Lung (tissue), 12 donors: ENCODE data around the gene RASA2. TPM values are rescaled to one million over a fixed set of nuclear protein-coding genes. Genes with fewer than 3 reads are reported as not detected.

Experiments
- ATAC-seq: fragments of 200-7000 bp; cut with Tn5 transposase; one replicate; pipeline ENCODE4 v1.9.1; 2020; ENCODE audit warnings: moderate number of reproducible peaks; ENCODE audit not compliant: insufficient read depth, low FRiP score
- DNase-seq, 3 donors: peaks; one replicate each; pipeline ENCODE4 v3.0.0-alpha.2; 2013 to 2017
- H3K27ac ChIP-seq, 2 donors: one replicate each; pipeline ENCODE4 v1.5.1; 2013; ENCODE audit warnings: mild to moderate bottlenecking in 2 of 2, moderate library complexity in 2 of 2, control low read depth in 1 of 2, inconsistent platforms in 1 of 2, low read depth in 1 of 2, low read length in 1 of 2
- H3K27me3 ChIP-seq, 3 donors: one replicate each; pipeline ENCODE4 v1.5.1; 2013; ENCODE audit warnings: low read length in 2 of 3; ENCODE audit not compliant: control insufficient read depth in 3 of 3, insufficient read depth in 3 of 3
- H3K36me3 ChIP-seq, 4 donors: one replicate each; pipeline ENCODE4 v1.5.1; 2013; ENCODE audit warnings: low read length in 4 of 4, mild to moderate bottlenecking in 1 of 4, moderate library complexity in 1 of 4; ENCODE audit not compliant: control insufficient read depth in 4 of 4, insufficient read depth in 4 of 4
- H3K4me1 ChIP-seq, 5 donors: one replicate each; pipeline ENCODE4 v1.5.1; 2013; ENCODE audit warnings: low read length in 5 of 5, mild to moderate bottlenecking in 2 of 5, moderate library complexity in 1 of 5; ENCODE audit not compliant: control insufficient read depth in 5 of 5, insufficient read depth in 5 of 5
- H3K4me3 ChIP-seq: one replicate; pipeline ENCODE4 v1.5.1; 2013; ENCODE audit warnings: mild to moderate bottlenecking, control low read depth, moderate library complexity
- H3K9ac ChIP-seq, 2 donors: one replicate each; pipeline ENCODE4 v1.5.1; 2013; ENCODE audit warnings: low read length in 2 of 2, control low read depth in 1 of 2; ENCODE audit not compliant: insufficient read depth in 1 of 2
- H3K9me3 ChIP-seq, 4 donors: one replicate each; pipeline ENCODE4 v1.5.1; 2013; ENCODE audit warnings: low read length in 3 of 4, mild to moderate bottlenecking in 1 of 4, moderate library complexity in 1 of 4; ENCODE audit not compliant: control insufficient read depth in 4 of 4, insufficient read depth in 3 of 4
- CTCF ChIP-seq: IDR thresholded peaks from 2 replicates; pipeline ENCODE4 v1.5.1; 2012; ENCODE audit warnings: mild to moderate bottlenecking; ENCODE audit errors: control extremely low read depth, extremely low read depth
- WGBS, 2 donors: extraction: QIAGEN DNeasy Blood & Tissue Kit; methylation state at CpG; one replicate each; pipeline ENCODE4 v1.1.7; 2013; 5-methylcytosine and 5-hydroxymethylcytosine counted together
- polyA plus RNA-seq, 2 donors: library from polyadenylated mRNA; stranded (reverse); fragments of 200-250 nt; gene quantifications; one replicate each; pipeline ENCODE4 v1.2.1, GENCODE V29; 2013
- total RNA-seq, 2 donors: library from RNA; depleted of rRNA in 1 of 2; stranded (reverse); fragments of >200 nt in 1 of 2; gene quantifications; one replicate each; pipeline ENCODE4 v1.2.1, GENCODE V29; 2014 to 2021
- donor health status: control.
- donor health status: control.
- donor health status: Bipolar disorder and iron deficiency.
- donor health status: healthy.
- donor health status: DM: yes; HTN: yes; CAD: no.

Gene RASA2
- total and polyA plus RNA-seq, 4 donors: 6.8 to 27.4 (median 12.9) TPM

- Histone ChIP-seq H3K4me3 (no peak overlapping the region), H3K36me3 (peaks cover 12 to 22% (median 18%) of the 10 kb centered on the region in 4 donors), H3K27ac (no peak overlapping the region), H3K9me3 (no peaks in the 10 kb centered on the region), H3K9ac (no peak overlapping the region), H3K27me3 (no peaks in the 10 kb centered on the region), H3K4me1 (peaks cover 0 to 5% (median 3%) of the 10 kb centered on the region in 5 donors)
- 72 to 74% methylated on average over 6 of the region's 6 CpGs for WGBS, 2 donors
- ATAC-seq (no peak), DNase-seq (no peak)
- TF ChIP-seq CTCF: no peak
These were observed 121.6 kb downstream of the RASA2 start for GRCh38 chr3:141608438-141608837.

- Histone ChIP-seq H3K9me3 (no peaks in the 10 kb centered on the region), H3K9ac (no peak overlapping the region), H3K27ac (no peak overlapping the region), H3K36me3 (peaks cover 10 to 21% (median 15%) of the 10 kb centered on the region in 4 donors), H3K27me3 (no peaks in the 10 kb centered on the region), H3K4me1 (peaks cover 0 to 8% (median 3%) of the 10 kb centered on the region in 5 donors), H3K4me3 (no peak overlapping the region)
- ATAC-seq: no peak
- 92 to 97% methylated on average over 1 of the region's 1 CpG for WGBS, 2 donors
- TF ChIP-seq CTCF: no peak
- no peak for DNase-seq
These were observed 124.1 kb downstream of the RASA2 start for GRCh38 chr3:141610939-141611338.

- ATAC-seq: no peak
- H3K27me3 ChIP-seq: no peaks in the 10 kb centered on the region
- 94 to 95% methylated on average over 6 of the region's 6 CpGs for WGBS, 2 donors
These were observed 131.5 kb downstream of the RASA2 start for GRCh38 chr3:141618103-141618910.

More at GRCh38 chr3:141618103-141618910, 131.5 kb downstream of the RASA2 start:
- H3K9ac ChIP-seq: no peak overlapping the region
- H3K4me3 ChIP-seq: no peak overlapping the region
- no peak for TF ChIP-seq CTCF
- H3K36me3 ChIP-seq: peaks cover 0 to 3% (median under 1%) of the 10 kb centered on the region in 4 donors
- H3K4me1 ChIP-seq: peaks cover 0 to 2% (median 0%) of the 10 kb centered on the region in 5 donors
- DNase-seq: no peak
- H3K27ac ChIP-seq: no peak overlapping the region
- H3K9me3 ChIP-seq: no peaks in the 10 kb centered on the region
